Psoas muscle (tissue), 8 donors: Measurements from ENCODE around the gene NUP133. TPM values are rescaled to one million over a fixed set of nuclear protein-coding genes. Genes with fewer than 3 reads are reported as not detected.
"Not testable (repeated sequence)": the region's sequence is repeated elsewhere in the genome, so short reads cannot be mapped to it uniquely, and the experiment has no call there.

Experiments used
- ATAC-seq, 4 donors: fragments of 200-7000 bp; cut with Tn5 transposase; one replicate each; pipeline ENCODE4 v1.9.1; 2020; ENCODE audit warnings: moderate library complexity in 3 of 4, mild to moderate bottlenecking in 2 of 4
- DNase-seq, 2 donors: peaks; one replicate each; pipeline ENCODE4 v3.0.0-alpha.2; 2020
- H3K27ac ChIP-seq: fragments of 200-600 bp; one replicate; pipeline ENCODE4 v1.8.0; 2022
- H3K27me3 ChIP-seq, 3 donors: fragments of 200-600 bp in 1 of 3; one replicate each; pipeline versions ENCODE4 v1.6.1 to v1.8.0; 2013 to 2022; ENCODE audit warnings: low read length in 2 of 3, mild to moderate bottlenecking in 2 of 3, moderate library complexity in 1 of 3; ENCODE audit not compliant: insufficient read depth in 3 of 3
- H3K36me3 ChIP-seq, 2 donors: fragments of 200-600 bp in 1 of 2; one replicate each; pipeline versions ENCODE4 v1.6.1 to v1.8.0; 2013 to 2022; ENCODE audit warnings: low read depth in 1 of 2, mild to moderate bottlenecking in 1 of 2, moderate library complexity in 1 of 2; ENCODE audit not compliant: insufficient read depth in 1 of 2
- H3K4me1 ChIP-seq: fragments of 200-600 bp; one replicate; pipeline ENCODE4 v1.8.0; 2022
- H3K4me3 ChIP-seq: fragments of 200-600 bp; one replicate; pipeline ENCODE4 v1.8.0; 2022; ENCODE audit warnings: mild to moderate bottlenecking
- H3K9me3 ChIP-seq: fragments of 200-600 bp; one replicate; pipeline ENCODE4 v1.8.0; 2022
- whole genome bisulfite sequencing, 3 donors: extraction: QIAGEN DNeasy Blood & Tissue Kit; methylation state at CpG; one replicate each; pipeline versions ENCODE4 v1.1.6 to v1.1.7; 2013; 5-methylcytosine and 5-hydroxymethylcytosine counted together
- intact Hi-C, 2 donors: fragments of 100-400 bp; cut with DNase I; formaldehyde crosslinking; loops; one replicate each; pipeline versions ENCODE4 v1.11.0 to v1.14.2; 2022
- polyA plus RNA-seq, 3 donors: library from polyadenylated mRNA; stranded (reverse); fragments of 200-250 nt; gene quantifications; one replicate each; pipeline ENCODE4 v1.2.3, GENCODE V29; 2013
- total RNA-seq, 4 donors: library from RNA; stranded (reverse); fragmentation: NEBNext Ultra II Directional in 2 of 4; extraction: Animal tissue kit (Norgen Biotek cat#: 25700) in 2 of 4; gene quantifications; one replicate each; pipeline versions ENCODE4 v1.2.1 to v1.2.4, GENCODE V29; 2021 to 2023
- TF ChIP-seq, protein P1 (sequence below): fragments of 200-600 bp; IDR thresholded peaks from one replicate; pipeline ENCODE4 v1.8.0; 2022; ENCODE audit warnings: antibody characterized with exemption
- donor health status: healthy with polysubstance abuse.
- donor health status: DM: no; HTN: no; CAD: no; lungs with moderate emphysema.
- donor health status: Bipolar disorder and iron deficiency.
- donor health status: healthy.
- donor health status: DM: yes; HTN: yes; CAD: no.
- donor health status: DM: no; HTN: no; CAD: no.
- donor health status: DM: no; HTN: no; CAD: no.
- donor health status: DM: yes; HTN: yes; CAD: no.

Gene NUP133
- total and polyA plus RNA-seq, 7 donors, result 9.3 to 29.3 (median 24.1) TPM

DNA sequence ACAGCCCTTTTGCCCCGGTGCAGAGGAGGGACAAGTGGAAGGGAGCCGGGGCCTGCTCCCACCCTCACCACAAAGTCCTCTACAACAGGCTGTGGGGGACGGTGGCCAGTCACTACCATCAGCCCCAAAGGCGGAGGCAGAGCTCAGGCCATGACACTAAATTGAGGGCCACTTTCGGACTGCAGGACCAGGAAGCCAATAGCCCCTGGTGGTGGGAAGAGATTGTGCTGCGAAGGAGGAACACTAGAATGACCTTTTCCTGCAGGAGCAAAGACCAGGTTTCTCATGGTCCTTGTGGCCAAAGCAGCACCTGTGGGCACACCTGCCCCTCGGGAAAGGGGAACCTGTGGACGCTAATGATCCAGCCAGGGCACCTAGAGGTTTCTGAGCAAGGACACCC is 104.6 kb downstream of the NUP133 start:
- Histone ChIP-seq H3K9me3 (no peaks in the 10 kb centered on the region), H3K4me3 (no peak overlapping the region), H3K27ac (no peak overlapping the region), H3K27me3 (peaks cover 0 to 4% (median 0%) of the 10 kb centered on the region in 3 donors), H3K36me3 (no peaks in the 10 kb centered on the region), H3K4me1 (peaks cover 14% of the 10 kb centered on the region)
- no peak for DNase-seq
- WGBS, 3 donors, result 81 to 84% (median 84%) methylated on average over 8 of the region's 8 CpGs
- TF ChIP-seq, protein P1, sequence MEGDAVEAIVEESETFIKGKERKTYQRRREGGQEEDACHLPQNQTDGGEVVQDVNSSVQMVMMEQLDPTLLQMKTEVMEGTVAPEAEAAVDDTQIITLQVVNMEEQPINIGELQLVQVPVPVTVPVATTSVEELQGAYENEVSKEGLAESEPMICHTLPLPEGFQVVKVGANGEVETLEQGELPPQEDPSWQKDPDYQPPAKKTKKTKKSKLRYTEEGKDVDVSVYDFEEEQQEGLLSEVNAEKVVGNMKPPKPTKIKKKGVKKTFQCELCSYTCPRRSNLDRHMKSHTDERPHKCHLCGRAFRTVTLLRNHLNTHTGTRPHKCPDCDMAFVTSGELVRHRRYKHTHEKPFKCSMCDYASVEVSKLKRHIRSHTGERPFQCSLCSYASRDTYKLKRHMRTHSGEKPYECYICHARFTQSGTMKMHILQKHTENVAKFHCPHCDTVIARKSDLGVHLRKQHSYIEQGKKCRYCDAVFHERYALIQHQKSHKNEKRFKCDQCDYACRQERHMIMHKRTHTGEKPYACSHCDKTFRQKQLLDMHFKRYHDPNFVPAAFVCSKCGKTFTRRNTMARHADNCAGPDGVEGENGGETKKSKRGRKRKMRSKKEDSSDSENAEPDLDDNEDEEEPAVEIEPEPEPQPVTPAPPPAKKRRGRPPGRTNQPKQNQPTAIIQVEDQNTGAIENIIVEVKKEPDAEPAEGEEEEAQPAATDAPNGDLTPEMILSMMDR, result no peak
- intact Hi-C loops, result no loop called here
- no peak for ATAC-seq

DNA sequence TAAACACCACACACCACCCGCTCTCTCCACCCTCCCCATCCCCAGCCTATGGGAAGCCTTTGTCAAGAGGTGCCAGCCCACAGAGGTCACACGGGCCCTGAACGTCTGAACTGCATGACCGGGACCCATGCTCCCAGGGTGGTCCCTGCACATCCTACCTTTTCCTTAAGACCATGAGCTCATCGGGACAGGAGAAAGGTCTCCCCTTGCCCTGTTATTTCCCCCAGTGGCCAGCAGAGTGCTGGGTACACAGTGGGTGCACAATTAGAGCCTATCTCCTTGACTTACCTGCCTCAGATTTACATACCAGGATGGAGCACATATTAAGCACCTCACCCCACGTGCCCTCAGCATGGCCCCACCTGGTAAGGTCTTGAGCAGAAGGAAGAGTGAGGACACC is 105.1 kb downstream of the NUP133 start:
- H3K9me3 ChIP-seq, result no peaks in the 10 kb centered on the region
- H3K4me1 ChIP-seq, result peaks cover 8% of the 10 kb centered on the region
- no peak for ATAC-seq
- no peak for DNase-seq
- no peak overlapping the region for H3K27ac ChIP-seq
- no peaks in the 10 kb centered on the region for H3K36me3 ChIP-seq
- H3K4me3 ChIP-seq, result no peak overlapping the region
- intact Hi-C loops, result no loop called here
- 64 to 73% (median 73%) methylated on average over 6 of the region's 6 CpGs for WGBS, 3 donors
- H3K27me3 ChIP-seq, result peaks cover 0 to 4% (median 0%) of the 10 kb centered on the region in 3 donors
- TF ChIP-seq, protein P1, result no peak

DNA sequence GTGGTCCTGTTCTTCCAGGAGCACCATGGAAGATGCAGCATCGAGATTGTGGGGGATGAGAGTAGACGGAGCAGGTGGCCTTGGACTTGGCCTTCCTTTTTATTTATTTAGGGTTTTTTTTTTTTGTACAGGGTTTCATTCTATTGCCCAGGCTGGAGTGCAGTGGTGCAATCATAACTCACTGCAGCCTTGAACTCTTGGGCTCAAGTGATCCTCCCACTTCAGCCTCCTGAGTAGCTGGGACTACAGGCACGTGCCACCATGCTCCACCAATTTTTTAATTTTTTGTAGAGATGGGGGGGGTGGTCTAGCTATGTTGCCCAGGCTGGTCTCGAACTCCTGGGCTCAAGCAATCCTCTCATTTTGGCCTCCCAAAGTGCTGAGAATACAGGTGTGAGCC is 105.8 kb downstream of the NUP133 start:
- intact Hi-C loops, DNase-seq, H3K9me3 ChIP-seq, H3K36me3 ChIP-seq, H3K27me3 ChIP-seq, H3K27ac ChIP-seq, H3K4me3 ChIP-seq, H3K4me1 ChIP-seq, ATAC-seq: not testable (repeated sequence)
- 77 to 85% (median 82%) methylated on average over 4 of the region's 4 CpGs for WGBS, 3 donors

DNA sequence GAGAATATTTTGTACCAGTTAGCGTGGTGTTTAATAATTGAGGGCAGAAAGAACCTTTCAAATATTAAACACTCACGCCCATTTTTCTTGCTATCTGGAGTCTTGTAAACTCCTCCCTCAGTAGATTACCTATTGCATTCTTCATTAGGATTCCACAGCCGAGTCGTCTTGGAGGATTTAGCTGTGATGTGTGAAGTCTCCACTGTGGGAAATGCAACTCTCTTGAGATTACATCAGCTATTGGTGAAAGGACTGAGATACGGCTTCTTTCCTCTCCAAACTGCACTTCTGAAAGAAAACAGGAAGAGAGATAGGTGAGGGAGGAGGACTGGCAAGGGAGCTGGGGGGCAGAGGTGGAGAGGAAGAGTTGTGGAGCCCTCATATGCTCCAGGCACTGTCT is 110.4 kb downstream of the NUP133 start:
- DNase-seq (no peak), ATAC-seq (no peak)
- TF ChIP-seq, protein P1, result no peak
- intact Hi-C loops, result no loop called here
- H3K27me3 ChIP-seq, result no peaks in the 10 kb centered on the region
- no peaks in the 10 kb centered on the region for H3K9me3 ChIP-seq
- no peak overlapping the region for H3K4me3 ChIP-seq
- no peak overlapping the region for H3K27ac ChIP-seq
- WGBS, 3 donors, result 53 to 62% (median 54%) methylated on average over 5 of the region's 5 CpGs
- no peaks in the 10 kb centered on the region for H3K4me1 ChIP-seq
- H3K36me3 ChIP-seq, result no peaks in the 10 kb centered on the region

DNA sequence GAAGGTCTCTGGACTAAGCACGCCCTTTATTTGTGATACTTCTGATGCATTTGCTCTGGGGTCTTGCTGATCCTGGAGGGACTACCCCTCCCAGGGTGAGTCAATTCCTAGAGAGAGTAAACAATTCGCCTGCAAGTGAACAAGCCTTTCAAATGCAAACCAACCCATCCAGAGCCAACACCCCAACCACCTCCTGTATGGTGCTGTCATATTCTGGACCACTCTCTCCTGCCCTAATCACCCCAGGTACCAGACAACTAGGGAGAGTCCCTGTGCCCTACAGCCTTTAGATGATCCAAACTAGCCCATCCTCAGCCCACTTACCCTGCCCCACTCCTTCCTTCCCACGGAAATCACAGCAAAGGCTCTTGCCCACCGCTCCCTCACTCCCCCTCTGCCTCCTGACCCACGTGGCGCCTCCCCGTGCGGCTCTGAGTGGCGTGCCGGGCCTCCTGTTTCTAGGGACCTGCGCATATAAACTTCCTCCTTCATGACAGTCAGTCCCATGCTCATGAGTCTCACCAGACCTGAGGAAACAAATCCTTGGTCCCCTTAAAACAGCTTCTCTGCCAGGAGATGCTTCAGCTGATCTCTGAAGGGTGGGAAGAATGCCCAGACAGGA is 111.4 kb downstream of the NUP133 start:
- 52 to 55% (median 55%) methylated on average over 11 of the region's 11 CpGs for WGBS, 3 donors
- TF ChIP-seq, protein P1, result no peak
- no peaks in the 10 kb centered on the region for H3K27me3 ChIP-seq
- no peak for DNase-seq
- no peak overlapping the region for H3K27ac ChIP-seq
- no peaks in the 10 kb centered on the region for H3K4me1 ChIP-seq
- no peaks in the 10 kb centered on the region for H3K9me3 ChIP-seq
- H3K36me3 ChIP-seq, result no peaks in the 10 kb centered on the region
- intact Hi-C loops, result no loop called here
- no peak overlapping the region for H3K4me3 ChIP-seq
- no peak for ATAC-seq

DNA sequence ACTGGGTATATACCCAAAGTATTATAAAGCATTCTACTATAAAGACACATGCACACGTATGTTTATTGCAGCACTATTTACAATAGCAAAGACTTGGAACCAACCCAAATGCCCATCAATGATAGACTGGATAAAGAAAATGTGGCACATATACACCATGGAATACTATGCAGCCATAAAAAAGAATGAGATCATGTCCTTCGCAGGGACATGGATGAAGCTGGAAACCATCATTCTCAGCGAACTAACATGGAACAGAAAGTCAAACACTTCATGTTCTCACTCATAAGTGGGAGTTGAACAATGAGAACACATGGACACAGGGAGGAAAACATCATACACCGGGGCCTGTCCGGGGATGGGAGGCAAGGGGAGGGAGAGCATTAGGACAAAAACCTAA is 113.6 kb downstream of the NUP133 start:
- H3K9me3 ChIP-seq, DNase-seq, ATAC-seq, H3K4me1 ChIP-seq, H3K27me3 ChIP-seq, H3K36me3 ChIP-seq, H3K27ac ChIP-seq, H3K4me3 ChIP-seq, intact Hi-C loops: not testable (repeated sequence)
- 88 to 91% (median 90%) methylated on average over 5 of the region's 5 CpGs for WGBS, 3 donors
